IMR-90 (cell line): Measurements from ENCODE around the gene LCTL.

Experiments used
- RAD21 ChIP-seq: IDR thresholded peaks from 2 replicates; pipeline ENCODE4 v1.6.1; 2012; ENCODE audit warnings: low read length, improper control_type of control experiment
- RCOR1 ChIP-seq: IDR thresholded peaks from 2 replicates; pipeline ENCODE4 v1.6.1; 2012; ENCODE audit warnings: mild to moderate bottlenecking, low read length, improper control_type of control experiment; ENCODE audit not compliant: insufficient replicate concordance
- RFX5 ChIP-seq: IDR thresholded peaks from 2 replicates; pipeline ENCODE4 v1.8.0; 2012; ENCODE audit warnings: low read depth, mild to moderate bottlenecking, low read length, moderate library complexity
- TF ChIP-seq, protein P1 (sequence below): conservative IDR thresholded peaks from 2 replicates; pipeline ENCODE4 v1.5.1; 2012; ENCODE audit warnings: mild to moderate bottlenecking, low read depth, low read length, improper control_type of control experiment

DNA sequence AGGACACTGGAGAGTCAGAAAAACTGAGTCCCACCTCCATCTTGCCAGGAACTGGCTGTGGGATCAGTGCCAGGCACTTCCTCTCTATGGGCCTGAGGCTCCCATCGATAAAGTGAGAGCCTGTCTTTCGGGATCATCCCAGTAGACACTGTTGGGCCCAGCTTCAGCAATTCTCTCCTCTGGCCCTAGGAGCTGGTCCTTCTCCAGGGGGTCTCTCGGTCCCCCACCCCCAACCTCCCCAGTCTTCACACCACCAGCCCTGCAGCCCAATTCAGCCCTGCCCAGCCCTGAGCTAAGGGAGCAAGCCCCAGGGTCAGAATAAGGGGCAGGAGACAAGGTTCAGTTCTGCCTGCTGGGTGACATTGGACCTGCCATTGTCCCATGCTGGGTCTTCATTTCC, 4.5 kb upstream of the LCTL start:
- TF ChIP-seq, protein P1, sequence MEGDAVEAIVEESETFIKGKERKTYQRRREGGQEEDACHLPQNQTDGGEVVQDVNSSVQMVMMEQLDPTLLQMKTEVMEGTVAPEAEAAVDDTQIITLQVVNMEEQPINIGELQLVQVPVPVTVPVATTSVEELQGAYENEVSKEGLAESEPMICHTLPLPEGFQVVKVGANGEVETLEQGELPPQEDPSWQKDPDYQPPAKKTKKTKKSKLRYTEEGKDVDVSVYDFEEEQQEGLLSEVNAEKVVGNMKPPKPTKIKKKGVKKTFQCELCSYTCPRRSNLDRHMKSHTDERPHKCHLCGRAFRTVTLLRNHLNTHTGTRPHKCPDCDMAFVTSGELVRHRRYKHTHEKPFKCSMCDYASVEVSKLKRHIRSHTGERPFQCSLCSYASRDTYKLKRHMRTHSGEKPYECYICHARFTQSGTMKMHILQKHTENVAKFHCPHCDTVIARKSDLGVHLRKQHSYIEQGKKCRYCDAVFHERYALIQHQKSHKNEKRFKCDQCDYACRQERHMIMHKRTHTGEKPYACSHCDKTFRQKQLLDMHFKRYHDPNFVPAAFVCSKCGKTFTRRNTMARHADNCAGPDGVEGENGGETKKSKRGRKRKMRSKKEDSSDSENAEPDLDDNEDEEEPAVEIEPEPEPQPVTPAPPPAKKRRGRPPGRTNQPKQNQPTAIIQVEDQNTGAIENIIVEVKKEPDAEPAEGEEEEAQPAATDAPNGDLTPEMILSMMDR, result no peak
- no peak for TF ChIP-seq RAD21
- TF ChIP-seq RFX5, result no peak
- no peak for TF ChIP-seq RCOR1
